Body of pancreas (tissue), 4 donors: ENCODE measurements around the gene M1AP. TPM values are rescaled to one million over a fixed set of nuclear protein-coding genes. Genes with fewer than 3 reads are reported as not detected.

Source experiments
- ATAC-seq: fragments of 150-250 bp; one replicate; pipeline ENCODE4 v1.9.1; 2016
- DNase-seq, 4 donors: peaks; one replicate each; pipeline ENCODE4 v3.0.0-alpha.2; 2019
- H3K27ac ChIP-seq, 4 donors: fragments of 200-600 bp; sonication (generic); 1 replicate in 3 of 4; 2 replicates in 1 of 4; pipeline versions ENCODE4 v1.5.1 to v1.6.1; 2016 to 2019; ENCODE audit warnings: mild to moderate bottlenecking in 1 of 4, mixed read lengths in 1 of 4, moderate library complexity in 1 of 4
- H3K27me3 ChIP-seq, 2 donors: fragments of 200-600 bp; sonication (generic); one replicate each; pipeline ENCODE4 v1.6.0; 2016; ENCODE audit warnings: mild to moderate bottlenecking in 1 of 2
- H3K36me3 ChIP-seq, 2 donors: fragments of 200-600 bp; sonication (generic); replicated peaks in 1 of 2; 2 replicates each; pipeline ENCODE4 v1.5.1; 2016; ENCODE audit warnings: low read depth in 2 of 2; ENCODE audit not compliant: insufficient read depth in 1 of 2
- H3K4me1 ChIP-seq: fragments of 200-600 bp; sonication (generic); one replicate; pipeline ENCODE4 v1.6.0; 2016
- H3K4me3 ChIP-seq, 2 donors: fragments of 200-600 bp; sonication (generic); 1 replicate in 1 of 2; 2 replicates in 1 of 2; pipeline ENCODE4 v1.5.1; 2016 to 2019
- H3K9me3 ChIP-seq, 3 donors: fragments of 200-600 bp; sonication (generic); 1 replicate in 2 of 3; 2 replicates in 1 of 3; pipeline ENCODE4 v1.5.1; 2016
- CTCF ChIP-seq, 7 experiments: fragments of 450-650 bp in 4 of 7; fragments of 200-600 bp in 3 of 7; sonication (generic) in 3 of 7; IDR thresholded peaks; one replicate each; pipeline ENCODE4 v1.5.1; 2016 to 2019; ENCODE audit warnings: antibody characterized with exemption in 7 of 7
- POLR2A ChIP-seq, 3 donors: fragments of 450-650 bp; IDR thresholded peaks; one replicate each; pipeline ENCODE4 v1.6.1; 2016; ENCODE audit warnings: antibody characterized with exemption in 3 of 3, mild to moderate bottlenecking in 2 of 3
- WGBS, 2 donors: methylation state at CpG; one replicate each; pipeline ENCODE4 v1.1.5; 2017; 5-methylcytosine and 5-hydroxymethylcytosine counted together
- intact Hi-C: fragments of 100-400 bp; cut with DNase I; formaldehyde crosslinking; loops from one replicate; pipeline ENCODE4 v1.15.1; 2023
- total RNA-seq, 2 donors: library from RNA; depleted of rRNA; stranded (reverse); fragments of >200 nt; gene quantifications; one replicate each; pipeline ENCODE4 v1.1.0, GENCODE V29; 2016

M1AP gene
- total RNA-seq = not detected

GRCh38 chr2:74648009-74648443, at the start of gene M1AP:
M1AP (minus strand) TSS chr2:74648330; CDS start chr2:74640275, 8,055 bp downstream.
- no peaks in the 10 kb centered on the region for H3K9me3 ChIP-seq
- H3K4me3 ChIP-seq = no peak within 1 kb of the TSS
- H3K27me3 ChIP-seq = peaks cover 0 to 8% of the 10 kb centered on the region in 2 donors
- TF ChIP-seq CTCF (IDR thresholded peaks at IDR 0.05) (peak in 1 of 7 experiments; percentile 5), POLR2A (IDR thresholded peaks at IDR 0.05) (no peak)
- 14 to 18% methylated on average over 13 to 45 of the region's 45 CpGs for WGBS, 2 donors
- no peak within 1 kb of the TSS for H3K27ac ChIP-seq
- H3K4me1 ChIP-seq = no peaks in the 10 kb centered on the region
- H3K36me3 ChIP-seq = no peaks in the 10 kb centered on the region
- intact Hi-C loops = no loop called here
- DNase-seq = peak in 2 of 4 donors; percentile 17 to 25
- ATAC-seq = peak; percentile 30

GRCh38 chr2:74696829-74697228, 48.7 kb upstream of the M1AP start:
- Histone ChIP-seq H3K27ac (no peak overlapping the region), H3K27me3 (no peaks in the 10 kb centered on the region), H3K9me3 (no peaks in the 10 kb centered on the region), H3K4me3 (no peak overlapping the region), H3K4me1 (no peaks in the 10 kb centered on the region), H3K36me3 (no peaks in the 10 kb centered on the region)
- intact Hi-C loops = no loop called here
- no peak for ATAC-seq
- TF ChIP-seq CTCF (IDR thresholded peaks at IDR 0.05) = no peak
- TF ChIP-seq POLR2A (IDR thresholded peaks at IDR 0.05) = no peak
- 70 to 79% methylated on average over 2 of the region's 2 CpGs for WGBS, 2 donors
- no peak for DNase-seq

- Histone ChIP-seq H3K4me3 (no peak overlapping the region), H3K27me3 (no peaks in the 10 kb centered on the region), H3K9me3 (no peaks in the 10 kb centered on the region), H3K27ac (no peak overlapping the region), H3K4me1 (no peaks in the 10 kb centered on the region), H3K36me3 (no peaks in the 10 kb centered on the region)
- WGBS, 2 donors = 49 to 62% methylated on average over 4 of the region's 4 CpGs
- ATAC-seq = no peak
- no peak for DNase-seq
- TF ChIP-seq POLR2A (IDR thresholded peaks at IDR 0.05) = no peak
- no peak for TF ChIP-seq CTCF (IDR thresholded peaks at IDR 0.05)
- intact Hi-C loops = no loop called here
Measured at GRCh38 chr2:74695663-74696062, 47.5 kb upstream of the M1AP start.

GRCh38 chr2:74694281-74694680, 46.2 kb upstream of the M1AP start:
- WGBS, 2 donors = 49 to 60% methylated on average over 3 of the region's 3 CpGs
- no peaks in the 10 kb centered on the region for H3K27me3 ChIP-seq
- H3K36me3 ChIP-seq = no peaks in the 10 kb centered on the region
- intact Hi-C loops = no loop called here
- H3K9me3 ChIP-seq = no peaks in the 10 kb centered on the region
- no peak for TF ChIP-seq CTCF (IDR thresholded peaks at IDR 0.05)
- TF ChIP-seq POLR2A (IDR thresholded peaks at IDR 0.05) = no peak
- H3K4me3 ChIP-seq = no peak overlapping the region
- no peaks in the 10 kb centered on the region for H3K4me1 ChIP-seq
- no peak for ATAC-seq
- H3K27ac ChIP-seq = no peak overlapping the region
- DNase-seq = no peak

- TF ChIP-seq POLR2A (IDR thresholded peaks at IDR 0.05) (no peak), CTCF (IDR thresholded peaks at IDR 0.05) (no peak)
- 9 to 23% methylated on average over 1 of the region's 1 CpG for WGBS, 2 donors
- Histone ChIP-seq H3K27ac (no peak overlapping the region), H3K9me3 (no peaks in the 10 kb centered on the region), H3K36me3 (no peaks in the 10 kb centered on the region), H3K4me3 (no peak overlapping the region), H3K4me1 (no peaks in the 10 kb centered on the region), H3K27me3 (no peaks in the 10 kb centered on the region)
- ATAC-seq = no peak
- DNase-seq = no peak
- intact Hi-C loops = no loop called here
Measured at GRCh38 chr2:74693668-74694067, 45.5 kb upstream of the M1AP start.
